ENCODE measurements around the gene CD28. TPM values are rescaled to one million over a fixed set of nuclear protein-coding genes. Genes with fewer than 3 reads are reported as not detected.
A peak's percentile ranks its signal among the peaks of the same experiment; 100 is the strongest.

The CD28 gene
- total and polyA plus RNA-seq, 10 of the 15 experiments (the other 5 are each of a cell fraction or from before 2014, with no cell fraction given): 0.03 to 0.23 (median 0.04) TPM; not detected in 7

DNA sequence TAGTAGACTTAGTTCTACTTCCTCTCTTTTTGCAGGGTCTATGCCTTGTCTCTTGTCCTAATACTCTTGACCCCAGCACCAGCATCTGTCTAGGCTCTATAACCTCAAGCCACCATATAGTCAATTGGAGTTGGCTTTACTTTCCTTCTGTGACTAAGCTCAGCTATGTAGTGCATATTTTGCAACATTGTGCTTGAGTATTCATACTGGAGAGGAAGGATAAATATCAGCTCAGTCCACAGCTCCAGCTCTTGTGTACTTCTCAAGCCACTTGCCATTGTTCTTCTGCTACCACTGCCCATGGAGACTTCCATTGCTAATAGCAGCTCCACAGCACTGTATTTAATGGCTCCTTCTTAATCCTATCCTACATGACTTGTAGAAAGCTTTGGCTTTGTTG, 35.5 kb upstream of the CD28 start:
- in situ Hi-C loops (cut with MboI): no loop called here
- H3K27me3 ChIP-seq (replicated peaks in 1 of 2; ENCODE audit: control insufficient read depth in 2 of 2, insufficient read depth in 2 of 2, low read length in 1 of 2): no peaks in the 10 kb centered on the region; a peak in 1 of 4 replicates

More for the DNA sequence above, 35.5 kb upstream of the CD28 start:
- CTCF ChIA-PET: no interaction called here
- H3K36me3 ChIP-seq (ENCODE audit: control insufficient read depth in 2 of 2, insufficient read depth in 2 of 2, low read length in 1 of 2): no peaks in the 10 kb centered on the region
- no peak overlapping the region for H3K4me3 ChIP-seq
- no TSS peak for BruUV-seq (replicated peaks)
- intact Hi-C loops (cut with micrococcal nuclease; ENCODE audit: unreplicated experiment): no loop called here
- no peak overlapping the region for H3K9ac ChIP-seq (ENCODE audit: control insufficient read depth, insufficient read depth, low read length)
- no peaks in the 10 kb centered on the region for H4K20me1 ChIP-seq (ENCODE audit: control insufficient read depth, insufficient read depth)
- DNase-seq (ENCODE audit: low read depth, low spot score): no peak
- SMC1A ChIA-PET (ENCODE audit: uncharacterized antibody, unreplicated experiment): no interaction called here
- H3K27ac ChIP-seq (ENCODE audit: control insufficient read depth, insufficient read depth): no peak overlapping the region
- POLR2A ChIA-PET: no interaction called here
- no peak overlapping the region for H2AFZ ChIP-seq (ENCODE audit: control insufficient read depth, low read depth, low read length)
- TF ChIP-seq, protein P1, sequence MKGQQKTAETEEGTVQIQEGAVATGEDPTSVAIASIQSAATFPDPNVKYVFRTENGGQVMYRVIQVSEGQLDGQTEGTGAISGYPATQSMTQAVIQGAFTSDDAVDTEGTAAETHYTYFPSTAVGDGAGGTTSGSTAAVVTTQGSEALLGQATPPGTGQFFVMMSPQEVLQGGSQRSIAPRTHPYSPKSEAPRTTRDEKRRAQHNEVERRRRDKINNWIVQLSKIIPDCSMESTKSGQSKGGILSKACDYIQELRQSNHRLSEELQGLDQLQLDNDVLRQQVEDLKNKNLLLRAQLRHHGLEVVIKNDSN (IDR thresholded peaks at IDR 0.05; ENCODE audit: borderline replicate concordance, extremely low read length, insufficient read depth, low read depth, low read length): no peak
- TF ChIP-seq NRF1 (conservative IDR thresholded peaks at IDR 0.05; ENCODE audit: low read depth, low read length) (no peak), NFIC (IDR thresholded peaks at IDR 0.05; ENCODE audit: low read depth, low read length) (no peak), CBX5 (IDR thresholded peaks at IDR 0.05; ENCODE audit: low read depth) (no peak), POLR2AphosphoS2 (IDR thresholded peaks at IDR 0.05; ENCODE audit: low read depth, low read length) (no peak), HDAC6 (IDR thresholded peaks at IDR 0.05; ENCODE audit: unreplicated experiment) (no peak), PML (IDR thresholded peaks at IDR 0.05; ENCODE audit: low read length) (no peak), TCF12 (IDR thresholded peaks at IDR 0.05; ENCODE audit: low read depth, low read length) (no peak), BRCA1 (IDR thresholded peaks at IDR 0.05; ENCODE audit: low read depth, low read length) (no peak), NR2F1 (conservative IDR thresholded peaks at IDR 0.05) (no peak), POLR2AphosphoS5 (IDR thresholded peaks at IDR 0.05; ENCODE audit: low read length) (no peak), ASH2L (IDR thresholded peaks at IDR 0.05; ENCODE audit: borderline replicate concordance, low read depth) (no peak), MTA2 (IDR thresholded peaks at IDR 0.05; ENCODE audit: low read depth) (no peak), ZSCAN29 (IDR thresholded peaks at IDR 0.05) (no peak), RUNX3 (IDR thresholded peaks at IDR 0.05; ENCODE audit: low read length) (no peak), MEF2A (IDR thresholded peaks at IDR 0.05; ENCODE audit: insufficient read depth, low read depth, low read length) (no peak), TCF7 (IDR thresholded peaks at IDR 0.05; ENCODE audit: borderline replicate concordance) (no peak)
- TF ChIP-seq, protein P2, sequence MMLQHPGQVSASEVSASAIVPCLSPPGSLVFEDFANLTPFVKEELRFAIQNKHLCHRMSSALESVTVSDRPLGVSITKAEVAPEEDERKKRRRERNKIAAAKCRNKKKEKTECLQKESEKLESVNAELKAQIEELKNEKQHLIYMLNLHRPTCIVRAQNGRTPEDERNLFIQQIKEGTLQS (IDR thresholded peaks at IDR 0.05; ENCODE audit: borderline replicate concordance, extremely low read depth, low read depth, low read length): no peak
- TF ChIP-seq, protein P3, sequence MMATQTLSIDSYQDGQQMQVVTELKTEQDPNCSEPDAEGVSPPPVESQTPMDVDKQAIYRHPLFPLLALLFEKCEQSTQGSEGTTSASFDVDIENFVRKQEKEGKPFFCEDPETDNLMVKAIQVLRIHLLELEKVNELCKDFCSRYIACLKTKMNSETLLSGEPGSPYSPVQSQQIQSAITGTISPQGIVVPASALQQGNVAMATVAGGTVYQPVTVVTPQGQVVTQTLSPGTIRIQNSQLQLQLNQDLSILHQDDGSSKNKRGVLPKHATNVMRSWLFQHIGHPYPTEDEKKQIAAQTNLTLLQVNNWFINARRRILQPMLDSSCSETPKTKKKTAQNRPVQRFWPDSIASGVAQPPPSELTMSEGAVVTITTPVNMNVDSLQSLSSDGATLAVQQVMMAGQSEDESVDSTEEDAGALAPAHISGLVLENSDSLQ (IDR thresholded peaks at IDR 0.05): no peak
- TF ChIP-seq, protein P4, sequence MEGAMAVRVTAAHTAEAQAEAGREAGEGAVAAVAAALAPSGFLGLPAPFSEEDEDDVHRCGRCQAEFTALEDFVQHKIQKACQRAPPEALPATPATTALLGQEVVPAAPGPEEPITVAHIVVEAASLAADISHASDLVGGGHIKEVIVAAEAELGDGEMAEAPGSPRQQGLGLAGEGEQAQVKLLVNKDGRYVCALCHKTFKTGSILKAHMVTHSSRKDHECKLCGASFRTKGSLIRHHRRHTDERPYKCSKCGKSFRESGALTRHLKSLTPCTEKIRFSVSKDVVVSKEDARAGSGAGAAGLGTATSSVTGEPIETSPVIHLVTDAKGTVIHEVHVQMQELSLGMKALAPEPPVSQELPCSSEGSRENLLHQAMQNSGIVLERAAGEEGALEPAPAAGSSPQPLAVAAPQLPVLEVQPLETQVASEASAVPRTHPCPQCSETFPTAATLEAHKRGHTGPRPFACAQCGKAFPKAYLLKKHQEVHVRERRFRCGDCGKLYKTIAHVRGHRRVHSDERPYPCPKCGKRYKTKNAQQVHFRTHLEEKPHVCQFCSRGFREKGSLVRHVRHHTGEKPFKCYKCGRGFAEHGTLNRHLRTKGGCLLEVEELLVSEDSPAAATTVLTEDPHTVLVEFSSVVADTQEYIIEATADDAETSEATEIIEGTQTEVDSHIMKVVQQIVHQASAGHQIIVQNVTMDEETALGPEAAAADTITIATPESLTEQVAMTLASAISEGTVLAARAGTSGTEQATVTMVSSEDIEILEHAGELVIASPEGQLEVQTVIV (IDR thresholded peaks at IDR 0.05; ENCODE audit: borderline replicate concordance, partially characterized antibody): no peak
- peak; percentile 31 for FAIRE-seq
- RAD21 ChIA-PET (ENCODE audit: unreplicated experiment): no interaction called here
- no peak overlapping the region for H3K4me2 ChIP-seq (ENCODE audit: control insufficient read depth, insufficient read depth)
- no peak for ATAC-seq
- H3K9me3 ChIP-seq (replicated peaks; ENCODE audit: control insufficient read depth, insufficient read depth, low read length): no peaks in the 10 kb centered on the region; the same call in 2 of the 3 replicates
- H3K4me1 ChIP-seq (ENCODE audit: control insufficient read depth, insufficient read depth, low read length): peaks cover 5% of the 10 kb centered on the region
- no peaks in the 10 kb centered on the region for H3K79me2 ChIP-seq (ENCODE audit: control insufficient read depth, insufficient read depth, low read length)

Measured in GM12878 (cell line).